K562 (cell line): Measurements from ENCODE around the gene USP49. TPM values are rescaled to one million over a fixed set of nuclear protein-coding genes. Genes with fewer than 3 reads are reported as not detected.

Source experiments
- BRCA1 ChIP-seq, 2 experiments: fragments of 450-650 bp in 1 of 2; sonication (generic) in 1 of 2; formaldehyde crosslinking in 1 of 2; IDR thresholded peaks; 2 replicates each; pipeline versions ENCODE4 v1.5.0 to v1.6.1; 2017 to 2020; ENCODE audit warnings: mild to moderate bottlenecking in 1 of 2, missing genetic modification reagents in 1 of 2
- CTCFL ChIP-seq: IDR thresholded peaks from 2 replicates; pipeline ENCODE4 v1.6.1; 2011; ENCODE audit warnings: borderline replicate concordance, low read depth, mild to moderate bottlenecking, moderate library complexity, low read length; ENCODE audit not compliant: insufficient read depth, poor library complexity, severe bottlenecking
- GTF2E2 ChIP-seq: fragments of 200-800 bp; sonication (Bioruptor generic); IDR thresholded peaks from 2 replicates; pipeline ENCODE4 v1.6.1; 2016; ENCODE audit warnings: missing genetic modification characterization, missing compliant biosample characterization
- MECOM ChIP-seq: fragments of 250-450 bp; sonication (Bioruptor Pico); IDR thresholded peaks from 2 replicates; pipeline ENCODE4 v1.8.0; 2022; ENCODE audit warnings: inconsistent platforms
- MTA2 ChIP-seq: fragments of 450-650 bp; IDR thresholded peaks from 2 replicates; pipeline ENCODE4 v1.6.1; 2016; ENCODE audit warnings: low read depth
- MXI1 ChIP-seq: IDR thresholded peaks from 2 replicates; pipeline ENCODE4 v1.6.1; 2011; ENCODE audit warnings: low read depth, mild to moderate bottlenecking, improper control_type of control experiment, low read length
- POLR2A ChIP-seq: fragments of 450-650 bp; conservative IDR thresholded peaks from 2 replicates; pipeline ENCODE4 v1.6.1; 2016
- RBM25 ChIP-seq: fragments of 200-400 bp; formaldehyde crosslinking; IDR thresholded peaks from 2 replicates; pipeline ENCODE4 v1.6.1; 2018; ENCODE audit warnings: low read length, low read depth, moderate library complexity; ENCODE audit not compliant: severe bottlenecking
- SMARCA5 ChIP-seq: fragments of 450-650 bp; IDR thresholded peaks from 2 replicates; pipeline ENCODE4 v1.6.1; 2016
- SP1 ChIP-seq: sonication (generic); formaldehyde crosslinking; IDR thresholded peaks from 2 replicates; pipeline ENCODE4 v1.8.1; 2022; ENCODE audit warnings: mild to moderate bottlenecking, missing genetic modification reagents
- SREBF1 ChIP-seq: fragments of 150-350 bp; IDR thresholded peaks from 2 replicates; pipeline ENCODE4 v1.6.1; 2014; ENCODE audit warnings: antibody characterized with exemption, low read depth, low read length, borderline replicate concordance
- polyA plus RNA-seq, 8 experiments: library from polyadenylated mRNA; depleted of rRNA in 4 of 8; stranded (reverse) in 5 of 8; unstranded in 3 of 8; fragments of >200 nt; fragmentation: Nextera tagmentation in 2 of 8; fragmentation: Illumina TruSeq in 1 of 8; extraction: Ambion mirVana in 2 of 8; extraction: Trizol in 1 of 8; gene quantifications; 2 replicates each; pipeline versions ENCODE4 v1.2.1 to v1.2.3, GENCODE V29; 2011 to 2014; ENCODE audit warnings: inconsistent platforms in 1 of 8, missing spikeins in 1 of 8
- total RNA-seq, 7 experiments: library from RNA; depleted of rRNA in 6 of 7; stranded (reverse); fragments of >200 nt in 6 of 7; fragmentation: Illumina TruSeq in 2 of 7; extraction: Trizol in 2 of 7; gene quantifications; 2 replicates each; pipeline versions ENCODE4 v1.2.1 to v1.2.3, GENCODE V29; 2011 to 2021; ENCODE audit warnings: low replicate concordance in 1 of 7
- TF ChIP-seq, protein P1 (sequence below): fragments of 250-450 bp; sonication (Bioruptor Pico); IDR thresholded peaks from 2 replicates; pipeline ENCODE4 v1.5.0; 2021
- TF ChIP-seq, protein P2 (sequence below), 2 experiments: fragments of 450-650 bp in 1 of 2; sonication (generic) in 1 of 2; formaldehyde crosslinking in 1 of 2; IDR thresholded peaks; 2 replicates each; pipeline versions ENCODE4 v1.7.1 to v1.9.0; 2016 to 2022; ENCODE audit warnings: inconsistent platforms in 1 of 2, mild to moderate bottlenecking in 1 of 2, missing genetic modification reagents in 1 of 2

USP49 gene
- total and polyA plus RNA-seq, 9 of the 15 experiments (the other 6 are each of a cell fraction or from before 2014, with no cell fraction given) = 1.0 to 9.9 (median 6.5) TPM

DNA sequence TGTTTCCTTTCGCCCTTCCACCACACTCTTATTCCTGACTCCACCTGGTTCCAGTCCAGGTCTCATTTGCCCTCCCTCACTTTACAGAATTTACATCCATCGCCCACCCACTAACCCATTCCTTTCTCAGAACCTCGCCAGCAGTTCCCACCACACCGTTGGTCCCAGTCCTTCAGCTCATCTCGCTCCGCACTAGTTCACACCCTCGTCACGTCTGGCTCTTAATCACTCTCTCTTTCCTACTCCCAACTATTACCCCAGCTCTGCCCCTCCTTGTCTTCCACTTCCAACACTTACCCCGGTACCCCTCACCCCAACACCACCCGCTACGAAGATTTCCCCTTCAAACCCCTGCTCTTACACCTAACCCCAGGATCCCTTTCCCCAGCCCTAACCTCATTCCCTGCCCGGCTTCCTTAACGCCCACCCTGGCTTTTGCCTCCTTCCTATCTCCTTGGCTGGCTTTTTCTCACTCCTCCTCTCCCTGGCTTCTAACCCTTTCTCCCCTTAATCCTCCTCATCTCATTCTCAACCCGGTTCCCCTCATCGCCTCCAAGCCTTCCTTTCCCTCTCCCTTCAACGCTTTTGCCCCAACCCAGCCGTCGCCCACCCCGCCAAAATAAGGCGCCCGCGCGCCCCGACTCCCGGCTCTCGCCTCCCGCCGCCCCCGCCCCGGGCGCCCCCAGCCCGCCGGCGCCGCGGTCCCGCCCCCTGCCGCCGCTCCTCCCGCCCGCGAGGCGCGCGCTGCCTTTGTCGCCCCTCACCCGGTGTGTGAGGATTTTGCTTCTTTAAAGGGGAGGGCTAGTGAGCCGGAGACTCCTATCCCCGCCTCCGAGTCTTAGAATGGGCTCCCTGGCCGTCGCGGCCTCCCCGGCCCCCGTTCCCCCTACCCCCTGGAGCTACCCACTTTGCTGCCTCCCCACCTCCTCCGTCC, 542 bp downstream of the USP49 start (continued):
- TF ChIP-seq MECOM (CRISPR knock-in tag) (no peak), SREBF1 (no peak), BRCA1 (IDR thresholded peaks at IDR 0.05) (no peak), BRCA1 (CRISPR knock-in tag; IDR thresholded peaks at IDR 0.05) (no peak), MXI1 (no peak), GTF2E2 (tag) (no peak; the same call in 1 of the 2 replicates), SMARCA5 (0 out of 2 replicates have a peak, but pooled peaks have one; percentile 10), CTCFL (peak; percentile 44), RBM25 (no peak), POLR2A (no peak), SP1 (CRISPR knock-in tag) (no peak), MTA2 (peak; percentile 46; the same call in 1 of the 2 replicates)
- TF ChIP-seq, protein P1, sequence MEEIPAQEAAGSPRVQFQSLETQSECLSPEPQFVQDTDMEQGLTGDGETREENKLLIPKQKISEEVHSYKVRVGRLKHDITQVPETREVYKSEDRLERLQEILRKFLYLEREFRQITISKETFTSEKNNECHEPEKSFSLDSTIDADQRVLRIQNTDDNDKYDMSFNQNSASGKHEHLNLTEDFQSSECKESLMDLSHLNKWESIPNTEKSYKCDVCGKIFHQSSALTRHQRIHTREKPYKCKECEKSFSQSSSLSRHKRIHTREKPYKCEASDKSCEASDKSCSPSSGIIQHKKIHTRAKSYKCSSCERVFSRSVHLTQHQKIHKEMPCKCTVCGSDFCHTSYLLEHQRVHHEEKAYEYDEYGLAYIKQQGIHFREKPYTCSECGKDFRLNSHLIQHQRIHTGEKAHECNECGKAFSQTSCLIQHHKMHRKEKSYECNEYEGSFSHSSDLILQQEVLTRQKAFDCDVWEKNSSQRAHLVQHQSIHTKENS (CRISPR knock-in tag) = no peak
- TF ChIP-seq, protein P2, sequence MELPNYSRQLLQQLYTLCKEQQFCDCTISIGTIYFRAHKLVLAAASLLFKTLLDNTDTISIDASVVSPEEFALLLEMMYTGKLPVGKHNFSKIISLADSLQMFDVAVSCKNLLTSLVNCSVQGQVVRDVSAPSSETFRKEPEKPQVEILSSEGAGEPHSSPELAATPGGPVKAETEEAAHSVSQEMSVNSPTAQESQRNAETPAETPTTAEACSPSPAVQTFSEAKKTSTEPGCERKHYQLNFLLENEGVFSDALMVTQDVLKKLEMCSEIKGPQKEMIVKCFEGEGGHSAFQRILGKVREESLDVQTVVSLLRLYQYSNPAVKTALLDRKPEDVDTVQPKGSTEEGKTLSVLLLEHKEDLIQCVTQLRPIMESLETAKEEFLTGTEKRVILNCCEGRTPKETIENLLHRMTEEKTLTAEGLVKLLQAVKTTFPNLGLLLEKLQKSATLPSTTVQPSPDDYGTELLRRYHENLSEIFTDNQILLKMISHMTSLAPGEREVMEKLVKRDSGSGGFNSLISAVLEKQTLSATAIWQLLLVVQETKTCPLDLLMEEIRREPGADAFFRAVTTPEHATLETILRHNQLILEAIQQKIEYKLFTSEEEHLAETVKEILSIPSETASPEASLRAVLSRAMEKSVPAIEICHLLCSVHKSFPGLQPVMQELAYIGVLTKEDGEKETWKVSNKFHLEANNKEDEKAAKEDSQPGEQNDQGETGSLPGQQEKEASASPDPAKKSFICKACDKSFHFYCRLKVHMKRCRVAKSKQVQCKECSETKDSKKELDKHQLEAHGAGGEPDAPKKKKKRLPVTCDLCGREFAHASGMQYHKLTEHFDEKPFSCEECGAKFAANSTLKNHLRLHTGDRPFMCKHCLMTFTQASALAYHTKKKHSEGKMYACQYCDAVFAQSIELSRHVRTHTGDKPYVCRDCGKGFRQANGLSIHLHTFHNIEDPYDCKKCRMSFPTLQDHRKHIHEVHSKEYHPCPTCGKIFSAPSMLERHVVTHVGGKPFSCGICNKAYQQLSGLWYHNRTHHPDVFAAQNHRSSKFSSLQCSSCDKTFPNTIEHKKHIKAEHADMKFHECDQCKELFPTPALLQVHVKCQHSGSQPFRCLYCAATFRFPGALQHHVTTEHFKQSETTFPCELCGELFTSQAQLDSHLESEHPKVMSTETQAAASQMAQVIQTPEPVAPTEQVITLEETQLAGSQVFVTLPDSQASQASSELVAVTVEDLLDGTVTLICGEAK (IDR thresholded peaks at IDR 0.05) = 0 out of 2 replicates have a peak, but pooled peaks have one; percentile 59
- TF ChIP-seq, protein P2 (CRISPR knock-in tag; IDR thresholded peaks at IDR 0.05) = no peak
